Measurements from ENCODE around the gene FOXP1.

FOXP1 gene

GRCh38 chr3:71564361-71564760 lies 19.2 kb downstream of the FOXP1 start:
- DNase-seq (ENCODE audit: low spot score), result no peak

GRCh38 chr3:71563827-71564226 lies 19.7 kb downstream of the FOXP1 start:
- DNase-seq (ENCODE audit: low spot score), result no peak

- no peak for DNase-seq (ENCODE audit: low spot score)
Measured at GRCh38 chr3:71562938-71563337, 20.6 kb downstream of the FOXP1 start.

GRCh38 chr3:71560665-71561064 lies 22.9 kb downstream of the FOXP1 start:
- DNase-seq (ENCODE audit: low spot score), result no peak

- no peak for DNase-seq (ENCODE audit: low spot score)
Measured at GRCh38 chr3:71559578-71560162, 23.9 kb downstream of the FOXP1 start.

- DNase-seq (ENCODE audit: low spot score), result no peak
Measured at GRCh38 chr3:71559021-71559420, 24.5 kb downstream of the FOXP1 start.

- no peak for DNase-seq (ENCODE audit: low spot score)
Measured at GRCh38 chr3:71554649-71555048, 28.9 kb downstream of the FOXP1 start.

GRCh38 chr3:71551311-71551919 lies 32.1 kb downstream of the FOXP1 start:
- DNase-seq (ENCODE audit: low spot score), result no peak

- DNase-seq (ENCODE audit: low spot score), result no peak
Measured at GRCh38 chr3:71549951-71550350, 33.6 kb downstream of the FOXP1 start.

- no peak for DNase-seq (ENCODE audit: low spot score)
Measured at GRCh38 chr3:71548705-71549384, 34.7 kb downstream of the FOXP1 start.

GRCh38 chr3:71547249-71548198 lies 36.0 kb downstream of the FOXP1 start:
- DNase-seq (ENCODE audit: low spot score), result no peak

GRCh38 chr3:71546821-71547220 lies 36.7 kb downstream of the FOXP1 start:
- no peak for DNase-seq (ENCODE audit: low spot score)

- DNase-seq (ENCODE audit: low spot score), result no peak
Measured at GRCh38 chr3:71545330-71545729, 38.2 kb downstream of the FOXP1 start.

GRCh38 chr3:71543371-71544016 lies 40.0 kb downstream of the FOXP1 start:
- no peak for DNase-seq (ENCODE audit: low spot score)

GRCh38 chr3:71542521-71543370 lies 40.8 kb downstream of the FOXP1 start:
- no peak for DNase-seq (ENCODE audit: low spot score)

GRCh38 chr3:71541313-71541712 lies 42.2 kb downstream of the FOXP1 start:
- no peak for DNase-seq (ENCODE audit: low spot score)

GRCh38 chr3:71537211-71537611 lies 46.3 kb downstream of the FOXP1 start:
- no peak for DNase-seq (ENCODE audit: low spot score)

- no peak for DNase-seq (ENCODE audit: low spot score)
Measured at GRCh38 chr3:71536376-71536965, 47.1 kb downstream of the FOXP1 start.

- DNase-seq (ENCODE audit: low spot score), result no peak
Measured at GRCh38 chr3:71533588-71533987, 49.9 kb downstream of the FOXP1 start.

- no peak for DNase-seq (ENCODE audit: low spot score)
Measured at GRCh38 chr3:71532639-71533395, 50.7 kb downstream of the FOXP1 start.
